ENCODE results near the gene RELT.

DNA sequence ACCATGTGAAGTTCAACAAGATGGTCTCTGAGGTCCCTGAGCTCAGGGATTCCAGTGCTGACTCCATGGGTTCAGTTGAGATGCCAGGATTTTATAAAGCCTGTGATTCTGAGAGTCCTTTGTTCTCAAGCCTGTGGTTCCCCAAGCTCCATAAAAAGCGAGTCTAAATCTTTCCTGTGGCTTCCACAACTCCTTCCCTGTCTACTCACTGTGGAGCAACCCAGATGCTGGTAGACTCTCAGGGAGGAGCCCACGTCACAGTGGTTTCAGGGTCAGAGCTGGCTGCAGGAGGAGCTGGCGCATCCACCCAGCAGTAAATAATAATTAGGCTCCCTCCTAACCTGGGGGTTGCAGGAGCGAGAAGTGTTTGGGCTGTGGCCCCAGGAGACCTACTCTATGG, 2.0 kb upstream of the RELT start:
- TF ChIP-seq, protein P1, sequence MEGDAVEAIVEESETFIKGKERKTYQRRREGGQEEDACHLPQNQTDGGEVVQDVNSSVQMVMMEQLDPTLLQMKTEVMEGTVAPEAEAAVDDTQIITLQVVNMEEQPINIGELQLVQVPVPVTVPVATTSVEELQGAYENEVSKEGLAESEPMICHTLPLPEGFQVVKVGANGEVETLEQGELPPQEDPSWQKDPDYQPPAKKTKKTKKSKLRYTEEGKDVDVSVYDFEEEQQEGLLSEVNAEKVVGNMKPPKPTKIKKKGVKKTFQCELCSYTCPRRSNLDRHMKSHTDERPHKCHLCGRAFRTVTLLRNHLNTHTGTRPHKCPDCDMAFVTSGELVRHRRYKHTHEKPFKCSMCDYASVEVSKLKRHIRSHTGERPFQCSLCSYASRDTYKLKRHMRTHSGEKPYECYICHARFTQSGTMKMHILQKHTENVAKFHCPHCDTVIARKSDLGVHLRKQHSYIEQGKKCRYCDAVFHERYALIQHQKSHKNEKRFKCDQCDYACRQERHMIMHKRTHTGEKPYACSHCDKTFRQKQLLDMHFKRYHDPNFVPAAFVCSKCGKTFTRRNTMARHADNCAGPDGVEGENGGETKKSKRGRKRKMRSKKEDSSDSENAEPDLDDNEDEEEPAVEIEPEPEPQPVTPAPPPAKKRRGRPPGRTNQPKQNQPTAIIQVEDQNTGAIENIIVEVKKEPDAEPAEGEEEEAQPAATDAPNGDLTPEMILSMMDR (conservative IDR thresholded peaks at IDR 0.05 in 1 of 2, IDR thresholded peaks at IDR 0.05 in 1 of 2; ENCODE audit: low read depth in 1 of 2, low read length in 2 of 2) = no peak
- no peak for TF ChIP-seq EZH2 (IDR thresholded peaks at IDR 0.05; ENCODE audit: low read length, missing control alignments)
